Measurements from ENCODE around the gene IRX2.

- no peak for TF ChIP-seq CTCF (IDR thresholded peaks at IDR 0.05)
- no peak for TF ChIP-seq POLR2AphosphoS5 (IDR thresholded peaks at IDR 0.05; ENCODE audit: insufficient read depth in 1 of 2, low read depth in 1 of 2)
- TF ChIP-seq POLR2A (IDR thresholded peaks at IDR 0.05) = no peak
Observed at GRCh38 chr5:2797981-2798380, 46.5 kb upstream of the IRX2 start.

Measured in vagina (tissue), 2 donors.